Memory B cell (primary cell): ENCODE data around the gene VPS4B.

ENCODE experiments used
- ATAC-seq: fragments of 150-1000 bp; cut with Tn5 transposase; 2 replicates; pipeline ENCODE4 v1.10.0; 2021; ENCODE audit warnings: low read depth, mild to moderate bottlenecking, moderate library complexity
- DNase-seq, 2 donors: peaks; one replicate each; pipeline ENCODE4 v3.0.0; 2022; ENCODE audit warnings: low spot score in 2 of 2
- H3K27ac Mint-ChIP-seq: one replicate; pipeline ENCODE4 v1.8.0; 2022; ENCODE audit warnings: mild to moderate bottlenecking, moderate library complexity, mixed read lengths
- H3K27me3 Mint-ChIP-seq: one replicate; pipeline ENCODE4 v1.8.0; 2022; ENCODE audit warnings: mixed read lengths
- H3K36me3 Mint-ChIP-seq: one replicate; pipeline ENCODE4 v1.8.0; 2022; ENCODE audit warnings: mild to moderate bottlenecking, mixed read lengths
- H3K4me1 Mint-ChIP-seq: one replicate; pipeline ENCODE4 v1.8.0; 2022; ENCODE audit warnings: mixed read lengths
- H3K4me3 Mint-ChIP-seq: one replicate; pipeline ENCODE4 v1.8.0; 2022; ENCODE audit warnings: mild to moderate bottlenecking, moderate library complexity, mixed read lengths
- H3K9me3 Mint-ChIP-seq: one replicate; pipeline ENCODE4 v1.8.0; 2022; ENCODE audit warnings: mixed read lengths

The VPS4B gene

DNA sequence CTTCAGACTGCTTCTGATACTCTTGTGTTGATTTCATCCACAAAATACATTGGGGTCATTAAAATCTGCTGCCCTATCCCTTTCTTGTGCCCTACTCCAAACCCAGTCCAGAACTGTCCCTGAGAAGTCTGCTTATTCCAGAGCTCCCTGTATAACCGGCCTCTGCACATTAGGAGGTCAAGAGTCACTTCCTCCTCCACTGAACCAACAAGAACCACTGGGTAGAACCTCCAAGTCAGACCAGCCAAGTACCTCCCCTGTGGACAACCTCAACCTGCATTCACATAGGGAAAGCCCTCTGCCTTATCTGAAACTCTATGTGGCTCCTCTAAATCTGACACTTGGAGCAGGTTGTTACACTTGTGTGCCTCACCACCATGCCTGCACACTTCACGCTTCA lies 77.4 kb downstream of the VPS4B start:
- Mint-ChIP-seq H3K36me3 (peaks cover 29% of the 10 kb centered on the region), H3K4me1 (peaks cover 3% of the 10 kb centered on the region), H3K9me3 (no peaks in the 10 kb centered on the region), H3K27me3 (no peaks in the 10 kb centered on the region), H3K4me3 (no peak overlapping the region), H3K27ac (no peak overlapping the region)
- no peak for ATAC-seq
- no peak for DNase-seq

DNA sequence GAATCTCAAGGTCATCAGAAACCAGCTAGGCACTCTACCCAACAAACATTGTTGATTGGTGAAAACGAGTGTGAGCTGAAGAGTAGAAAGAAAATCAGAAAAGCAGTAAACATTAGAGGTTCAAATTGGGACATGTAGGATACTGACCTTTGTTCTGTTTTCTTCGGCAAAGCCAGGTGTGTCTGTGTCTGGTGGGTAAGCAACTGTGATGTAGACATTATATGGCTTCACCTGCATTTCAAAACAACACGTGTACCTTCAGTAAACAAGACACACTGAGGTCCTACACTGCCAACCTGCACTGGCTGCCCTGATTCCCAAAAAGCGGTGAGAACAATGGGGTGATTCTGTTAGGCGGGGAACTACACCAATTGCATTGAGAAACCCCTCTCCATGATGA lies 78.0 kb downstream of the VPS4B start:
- H3K36me3 Mint-ChIP-seq, result peaks cover 27% of the 10 kb centered on the region
- peaks cover 3% of the 10 kb centered on the region for H3K4me1 Mint-ChIP-seq
- no peak for ATAC-seq
- no peak overlapping the region for H3K4me3 Mint-ChIP-seq
- no peak overlapping the region for H3K27ac Mint-ChIP-seq
- H3K27me3 Mint-ChIP-seq, result no peaks in the 10 kb centered on the region
- DNase-seq, result no peak
- H3K9me3 Mint-ChIP-seq, result no peaks in the 10 kb centered on the region

DNA sequence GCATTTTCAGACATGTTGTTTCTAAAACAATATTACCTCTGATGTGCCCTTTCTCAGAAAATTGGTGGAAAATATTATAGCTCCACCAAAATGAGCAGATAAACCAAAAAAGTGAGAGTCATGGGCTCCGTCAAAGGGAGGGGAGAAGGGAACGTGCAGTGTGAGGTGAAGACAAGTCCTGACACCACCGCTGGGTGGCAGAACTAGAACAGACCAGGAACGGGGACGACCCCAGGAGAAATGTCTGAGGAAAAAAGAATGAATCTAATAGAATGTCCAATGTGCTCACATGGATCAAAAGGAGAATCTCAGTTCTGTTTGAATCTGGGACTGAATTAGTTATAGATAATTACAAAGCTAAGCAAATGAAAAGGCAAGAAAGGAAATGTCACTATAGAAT lies 80.1 kb downstream of the VPS4B start:
- no peak for DNase-seq
- no peaks in the 10 kb centered on the region for H3K9me3 Mint-ChIP-seq
- ATAC-seq, result peak; percentile 56
- H3K27me3 Mint-ChIP-seq, result no peaks in the 10 kb centered on the region
- H3K27ac Mint-ChIP-seq, result no peak overlapping the region
- H3K36me3 Mint-ChIP-seq, result peaks cover 25% of the 10 kb centered on the region
- H3K4me3 Mint-ChIP-seq, result no peak overlapping the region
- no peaks in the 10 kb centered on the region for H3K4me1 Mint-ChIP-seq

DNA sequence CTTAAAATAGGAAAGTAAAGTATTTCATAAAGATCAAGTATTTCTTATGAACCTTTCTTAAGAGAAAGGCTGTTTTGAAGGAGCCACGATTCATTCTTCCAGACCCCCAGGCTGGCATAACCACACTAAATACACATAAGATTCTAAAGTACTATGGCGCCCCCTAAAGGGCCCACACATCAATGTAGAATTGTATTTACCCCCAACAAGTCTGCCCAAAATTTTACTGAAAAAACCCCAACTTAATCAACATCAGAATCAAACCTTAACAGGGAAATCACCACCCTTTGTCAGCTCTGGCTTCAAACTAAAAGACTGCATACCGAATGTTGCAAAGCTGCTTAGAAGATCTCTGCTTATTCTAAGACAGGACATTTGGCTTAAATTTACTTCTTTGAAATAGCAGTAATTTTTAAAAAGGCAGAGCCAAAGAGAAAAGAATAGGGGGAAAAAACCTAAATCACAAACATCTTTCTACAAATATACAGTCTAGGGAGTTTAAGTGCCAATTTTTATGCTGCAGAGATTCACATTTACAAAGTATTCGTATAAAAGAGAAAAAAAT lies 82.3 kb downstream of the VPS4B start:
- DNase-seq (peak; percentile 21 to 27), ATAC-seq (peak; percentile 66)
- Mint-ChIP-seq H3K36me3 (peaks cover 20% of the 10 kb centered on the region), H3K4me3 (no peak overlapping the region), H3K4me1 (no peaks in the 10 kb centered on the region), H3K9me3 (no peaks in the 10 kb centered on the region), H3K27ac (no peak overlapping the region), H3K27me3 (no peaks in the 10 kb centered on the region)
